Esophagus muscularis mucosa (tissue), 4 donors: ENCODE measurements around the gene HOXC11.

Source experiments
- EP300 ChIP-seq: sonication (generic); formaldehyde crosslinking; IDR thresholded peaks from one replicate; pipeline ENCODE4 v1.6.1; 2017; ENCODE audit warnings: antibody characterized with exemption
- POLR2A ChIP-seq: fragments of 450-650 bp; IDR thresholded peaks from one replicate; pipeline ENCODE4 v1.6.1; 2017; ENCODE audit warnings: antibody characterized with exemption, moderate library complexity, mild to moderate bottlenecking, low read depth
- TF ChIP-seq, protein P1 (sequence below), 3 experiments: fragments of 200-600 bp in 2 of 3; fragments of 450-650 bp in 1 of 3; sonication (generic) in 2 of 3; IDR thresholded peaks; one replicate each; pipeline ENCODE4 v1.5.1; 2017 to 2019; ENCODE audit warnings: antibody characterized with exemption in 3 of 3, mild to moderate bottlenecking in 2 of 3, moderate library complexity in 1 of 3

DNA sequence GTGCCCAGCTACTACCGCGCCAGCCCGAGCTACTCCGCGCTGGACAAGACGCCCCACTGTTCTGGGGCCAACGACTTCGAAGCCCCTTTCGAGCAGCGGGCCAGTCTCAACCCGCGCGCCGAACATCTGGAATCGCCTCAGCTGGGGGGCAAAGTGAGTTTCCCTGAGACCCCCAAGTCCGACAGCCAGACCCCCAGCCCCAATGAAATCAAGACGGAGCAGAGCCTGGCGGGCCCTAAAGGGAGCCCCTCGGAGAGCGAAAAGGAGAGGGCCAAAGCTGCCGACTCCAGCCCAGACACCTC, 12.7 kb downstream of the HOXC11 start:
- TF ChIP-seq, protein P1, sequence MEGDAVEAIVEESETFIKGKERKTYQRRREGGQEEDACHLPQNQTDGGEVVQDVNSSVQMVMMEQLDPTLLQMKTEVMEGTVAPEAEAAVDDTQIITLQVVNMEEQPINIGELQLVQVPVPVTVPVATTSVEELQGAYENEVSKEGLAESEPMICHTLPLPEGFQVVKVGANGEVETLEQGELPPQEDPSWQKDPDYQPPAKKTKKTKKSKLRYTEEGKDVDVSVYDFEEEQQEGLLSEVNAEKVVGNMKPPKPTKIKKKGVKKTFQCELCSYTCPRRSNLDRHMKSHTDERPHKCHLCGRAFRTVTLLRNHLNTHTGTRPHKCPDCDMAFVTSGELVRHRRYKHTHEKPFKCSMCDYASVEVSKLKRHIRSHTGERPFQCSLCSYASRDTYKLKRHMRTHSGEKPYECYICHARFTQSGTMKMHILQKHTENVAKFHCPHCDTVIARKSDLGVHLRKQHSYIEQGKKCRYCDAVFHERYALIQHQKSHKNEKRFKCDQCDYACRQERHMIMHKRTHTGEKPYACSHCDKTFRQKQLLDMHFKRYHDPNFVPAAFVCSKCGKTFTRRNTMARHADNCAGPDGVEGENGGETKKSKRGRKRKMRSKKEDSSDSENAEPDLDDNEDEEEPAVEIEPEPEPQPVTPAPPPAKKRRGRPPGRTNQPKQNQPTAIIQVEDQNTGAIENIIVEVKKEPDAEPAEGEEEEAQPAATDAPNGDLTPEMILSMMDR (IDR thresholded peaks at IDR 0.05): no peak
- TF ChIP-seq POLR2A (no peak), EP300 (no peak)
